Pancreas (tissue), 10 donors: Measurements from ENCODE around the gene NEK9. TPM values are rescaled to one million over a fixed set of nuclear protein-coding genes. Genes with fewer than 3 reads are reported as not detected.

Source experiments
- ATAC-seq, 4 donors: fragments of 200-7000 bp; cut with Tn5 transposase; one replicate each; pipeline versions ENCODE4 v1.8.0 to v1.9.1; 2020; ENCODE audit warnings: mild to moderate bottlenecking in 4 of 4, moderate library complexity in 4 of 4
- DNase-seq, 6 donors: peaks; one replicate each; pipeline ENCODE4 v3.0.0-alpha.2; 2020
- FAIRE-seq: peaks from 2 replicates; lab custom pipeline; 2012; peaks lifted over from hg19 to GRCh38; lab: Jason Lieb, UNC
- H3K27ac ChIP-seq, 4 donors: fragments of 200-600 bp; sonication (generic); 1 replicate in 3 of 4; 2 replicates in 1 of 4; pipeline versions ENCODE4 v1.5.0 to v1.8.0; 2020
- H3K27me3 ChIP-seq, 4 donors: fragments of 200-600 bp; one replicate each; pipeline ENCODE4 v1.8.0; 2021
- H3K36me3 ChIP-seq, 3 donors: fragments of 200-600 bp; sonication (generic) in 1 of 3; one replicate each; pipeline versions ENCODE4 v1.5.0 to v1.8.0; 2020 to 2021
- H3K4me1 ChIP-seq, 3 donors: fragments of 200-600 bp; one replicate each; pipeline ENCODE4 v1.8.0; 2021
- H3K4me3 ChIP-seq, 4 donors: fragments of 200-600 bp; sonication (generic) in 2 of 4; one replicate each; pipeline versions ENCODE4 v1.5.0 to v1.8.0; 2020 to 2021
- H3K9me3 ChIP-seq, 4 donors: fragments of 200-600 bp; one replicate each; pipeline ENCODE4 v1.8.0; 2021
- WGBS, 2 donors: extraction: QIAGEN DNeasy Blood & Tissue Kit; methylation state at CpG; one replicate each; pipeline ENCODE4 v1.1.7; 2013; 5-methylcytosine and 5-hydroxymethylcytosine counted together
- intact Hi-C, 3 donors: fragments of 100-400 bp; cut with DNase I; formaldehyde crosslinking; loops; one replicate each; pipeline versions ENCODE4 v1.11.1 to v1.14.2; 2022
- polyA plus RNA-seq, 2 donors: library from polyadenylated mRNA; stranded (reverse); fragments of 200-250 nt; gene quantifications; one replicate each; pipeline ENCODE4 v1.2.3, GENCODE V29; 2013
- total RNA-seq, 6 donors: library from RNA; stranded (reverse); fragmentation: NEBNext Ultra II Directional in 4 of 6; extraction: Animal tissue kit (Norgen Biotek cat#: 25700) in 4 of 6; gene quantifications; one replicate each; pipeline versions ENCODE4 v1.2.1 to v1.2.4, GENCODE V29; 2021 to 2023
- TF ChIP-seq, protein P1 (sequence below), 4 donors: fragments of 200-600 bp; sonication (generic) in 3 of 4; IDR thresholded peaks; one replicate each; pipeline versions ENCODE4 v1.5.0 to v1.8.0; 2021; ENCODE audit warnings: antibody characterized with exemption in 4 of 4
- donor health status: healthy with polysubstance abuse.
- donor health status: DM: no; HTN: no; CAD: no; lungs with moderate emphysema.
- donor health status: DM: no; HTN: no; CAD: no.
- donor health status: control.
- donor health status: control.
- donor health status: Bipolar disorder and iron deficiency.
- donor health status: DM: yes; HTN: yes; CAD: no.
- donor health status: DM: no; HTN: no; CAD: no.
- donor health status: DM: no; HTN: no; CAD: no.
- donor health status: DM: yes; HTN: yes; CAD: no.

The NEK9 gene
- total and polyA plus RNA-seq, 8 donors = 22.7 to 54.8 (median 27.2) TPM

GRCh38 chr14:75170772-75171171, 43.9 kb upstream of the NEK9 start:
- no peaks in the 10 kb centered on the region for H3K27me3 ChIP-seq
- ATAC-seq (no peak), DNase-seq (no peak), FAIRE-seq (no peak)
- no peaks in the 10 kb centered on the region for H3K9me3 ChIP-seq
- intact Hi-C loops = no loop called here
- H3K36me3 ChIP-seq = no peaks in the 10 kb centered on the region
- 36 to 50% methylated on average over 4 of the region's 4 CpGs for WGBS, 2 donors
- H3K4me3 ChIP-seq = no peak overlapping the region
- H3K4me1 ChIP-seq = peaks cover 25 to 64% (median 43%) of the 10 kb centered on the region in 3 donors
- no peak overlapping the region for H3K27ac ChIP-seq
- TF ChIP-seq, protein P1, sequence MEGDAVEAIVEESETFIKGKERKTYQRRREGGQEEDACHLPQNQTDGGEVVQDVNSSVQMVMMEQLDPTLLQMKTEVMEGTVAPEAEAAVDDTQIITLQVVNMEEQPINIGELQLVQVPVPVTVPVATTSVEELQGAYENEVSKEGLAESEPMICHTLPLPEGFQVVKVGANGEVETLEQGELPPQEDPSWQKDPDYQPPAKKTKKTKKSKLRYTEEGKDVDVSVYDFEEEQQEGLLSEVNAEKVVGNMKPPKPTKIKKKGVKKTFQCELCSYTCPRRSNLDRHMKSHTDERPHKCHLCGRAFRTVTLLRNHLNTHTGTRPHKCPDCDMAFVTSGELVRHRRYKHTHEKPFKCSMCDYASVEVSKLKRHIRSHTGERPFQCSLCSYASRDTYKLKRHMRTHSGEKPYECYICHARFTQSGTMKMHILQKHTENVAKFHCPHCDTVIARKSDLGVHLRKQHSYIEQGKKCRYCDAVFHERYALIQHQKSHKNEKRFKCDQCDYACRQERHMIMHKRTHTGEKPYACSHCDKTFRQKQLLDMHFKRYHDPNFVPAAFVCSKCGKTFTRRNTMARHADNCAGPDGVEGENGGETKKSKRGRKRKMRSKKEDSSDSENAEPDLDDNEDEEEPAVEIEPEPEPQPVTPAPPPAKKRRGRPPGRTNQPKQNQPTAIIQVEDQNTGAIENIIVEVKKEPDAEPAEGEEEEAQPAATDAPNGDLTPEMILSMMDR (IDR thresholded peaks at IDR 0.05) = no peak

- peaks cover 29 to 62% (median 47%) of the 10 kb centered on the region in 3 donors for H3K4me1 ChIP-seq
- intact Hi-C loops = loop anchor here in 1 of 3 donors (10.0 kb wide), 1 partner anchor 116 kb away; no protein-coding TSS in a partner anchor
- no peak overlapping the region for H3K27ac ChIP-seq
- H3K4me3 ChIP-seq = no peak overlapping the region
- no peaks in the 10 kb centered on the region for H3K9me3 ChIP-seq
- DNase-seq (no peak), FAIRE-seq (no peak), ATAC-seq (no peak)
- 66 to 72% methylated on average over 3 of the region's 3 CpGs for WGBS, 2 donors
- TF ChIP-seq, protein P1 (IDR thresholded peaks at IDR 0.05) = no peak
- no peaks in the 10 kb centered on the region for H3K27me3 ChIP-seq
- no peaks in the 10 kb centered on the region for H3K36me3 ChIP-seq
Measured at GRCh38 chr14:75168586-75169335, 41.9 kb upstream of the NEK9 start.

DNA sequence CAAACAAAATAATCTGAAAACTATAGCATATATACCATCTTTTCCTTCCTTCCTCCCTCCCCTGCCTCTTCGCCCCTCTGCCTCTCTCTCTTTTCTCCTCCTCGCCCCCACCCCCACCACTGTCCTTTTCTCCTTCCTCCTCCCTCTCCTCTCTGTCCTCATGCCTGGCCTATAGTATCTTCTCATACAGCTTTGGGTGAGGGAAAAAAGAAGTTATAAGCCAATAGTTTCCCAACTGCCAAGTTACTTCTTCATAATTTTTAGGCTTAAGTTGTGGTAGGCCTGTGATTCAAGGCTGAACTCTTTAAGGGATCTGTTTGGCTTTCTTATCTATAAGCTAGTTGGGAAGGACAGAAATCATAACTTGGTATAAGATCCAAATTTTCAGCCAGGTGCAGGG, 40.5 kb upstream of the NEK9 start:
- FAIRE-seq (no peak), ATAC-seq (peak in 1 of 4 donors; percentile 9), DNase-seq (no peak)
- no peaks in the 10 kb centered on the region for H3K36me3 ChIP-seq
- TF ChIP-seq, protein P1 (IDR thresholded peaks at IDR 0.05) = no peak
- H3K27ac ChIP-seq = peak overlapping the region in 1 of 4 donors; percentile 25
- WGBS, 2 donors = 86 to 94% methylated on average over 2 of the region's 2 CpGs
- H3K9me3 ChIP-seq = no peaks in the 10 kb centered on the region
- intact Hi-C loops = loop anchor here in 1 of 3 donors (10.0 kb wide), 1 partner anchor 117 kb away; no protein-coding TSS in a partner anchor
- H3K4me3 ChIP-seq = no peak overlapping the region
- H3K27me3 ChIP-seq = no peaks in the 10 kb centered on the region
- H3K4me1 ChIP-seq = peaks cover 25 to 56% (median 41%) of the 10 kb centered on the region in 3 donors

GRCh38 chr14:75165586-75166391, 38.9 kb upstream of the NEK9 start:
- ATAC-seq = peak; percentile 68 to 86 (median 80)
- 16 to 17% methylated on average over 8 of the region's 8 CpGs for WGBS, 2 donors

More at GRCh38 chr14:75165586-75166391, 38.9 kb upstream of the NEK9 start:
- intact Hi-C loops = loop anchor here in 1 of 3 donors (10.0 kb wide), 1 partner anchor 119 kb away; no protein-coding TSS in a partner anchor
- Histone ChIP-seq H3K36me3 (no peaks in the 10 kb centered on the region), H3K4me1 (peaks cover 25 to 60% (median 42%) of the 10 kb centered on the region in 3 donors), H3K27me3 (no peaks in the 10 kb centered on the region), H3K9me3 (no peaks in the 10 kb centered on the region), H3K4me3 (no peak overlapping the region), H3K27ac (peak overlapping the region in 3 of 4 donors; percentile 25 to 64 (median 35))
- TF ChIP-seq, protein P1 (IDR thresholded peaks at IDR 0.05) = no peak
- no peak for FAIRE-seq
- peak in 4 of 6 donors; percentile 31 to 54 (median 40) for DNase-seq
